ENCODE results near the gene GCNA. TPM values are rescaled to one million over a fixed set of nuclear protein-coding genes. Genes with fewer than 3 reads are reported as not detected.

Gene GCNA
- total and polyA plus RNA-seq, 9 donors: 0.46 to 2.3 (median 0.98) TPM

DNA sequence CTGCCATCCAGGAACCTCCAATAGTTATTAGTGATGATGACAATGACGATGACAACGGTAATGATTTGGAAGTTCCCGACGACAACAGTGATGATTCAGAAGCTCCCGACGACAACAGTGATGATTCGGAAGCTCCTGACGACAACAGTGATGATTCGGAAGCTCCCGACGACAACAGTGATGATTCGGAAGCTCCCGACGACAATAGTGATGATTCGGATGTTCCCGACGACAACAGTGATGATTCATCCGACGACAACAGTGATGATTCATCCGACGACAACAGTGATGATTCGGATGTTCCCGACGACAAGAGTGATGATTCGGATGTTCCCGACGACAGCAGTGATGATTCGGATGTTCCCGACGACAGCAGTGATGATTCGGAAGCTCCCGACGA, 25.4 kb downstream of the GCNA start:
- no peaks in the 10 kb centered on the region for H3K4me1 ChIP-seq (ENCODE audit: insufficient read depth)
- 91 to 93% (median 92%) methylated on average over 33 of the region's 33 CpGs for WGBS, 3 donors
- DNase-seq: no peak

GRCh38 chrX:71604141-71604540, 25.9 kb downstream of the GCNA start:
- H3K36me3 ChIP-seq: no peaks in the 10 kb centered on the region
- no peak for DNase-seq

More for the DNA sequence above, 25.4 kb downstream of the GCNA start:
- no peaks in the 10 kb centered on the region for H3K27me3 ChIP-seq
- TF ChIP-seq EP300 (IDR thresholded peaks at IDR 0.05) (no peak), POLR2A (IDR thresholded peaks at IDR 0.05) (no peak), CTCF (IDR thresholded peaks at IDR 0.05) (no peak)
- no peaks in the 10 kb centered on the region for H3K36me3 ChIP-seq
- intact Hi-C loops (cut with DNase I): no loop called here
- H3K4me3 ChIP-seq: no peak overlapping the region
- H3K27ac ChIP-seq: no peak overlapping the region
- H3K9me3 ChIP-seq: no peaks in the 10 kb centered on the region

GRCh38 chrX:71604796-71605568, 26.7 kb downstream of the GCNA start:
- TF ChIP-seq POLR2A (IDR thresholded peaks at IDR 0.05) (no peak), EP300 (IDR thresholded peaks at IDR 0.05) (no peak), CTCF (IDR thresholded peaks at IDR 0.05) (no peak)
- DNase-seq: no peak
- Histone ChIP-seq H3K4me1 (ENCODE audit: insufficient read depth) (no peaks in the 10 kb centered on the region), H3K4me3 (no peak overlapping the region), H3K27me3 (no peaks in the 10 kb centered on the region), H3K9me3 (no peaks in the 10 kb centered on the region), H3K36me3 (no peaks in the 10 kb centered on the region), H3K27ac (no peak overlapping the region)
- 74 to 80% (median 79%) methylated on average over 8 of the region's 8 CpGs for WGBS, 3 donors
- intact Hi-C loops (cut with DNase I): no loop called here

More at GRCh38 chrX:71604141-71604540, 25.9 kb downstream of the GCNA start:
- WGBS, 3 donors: 91 to 92% (median 91%) methylated on average over 10 of the region's 10 CpGs
- Histone ChIP-seq H3K9me3 (no peaks in the 10 kb centered on the region), H3K4me1 (ENCODE audit: insufficient read depth) (no peaks in the 10 kb centered on the region), H3K27ac (no peak overlapping the region), H3K4me3 (no peak overlapping the region), H3K27me3 (no peaks in the 10 kb centered on the region)
- TF ChIP-seq EP300 (IDR thresholded peaks at IDR 0.05): no peak
- TF ChIP-seq POLR2A (IDR thresholded peaks at IDR 0.05): no peak
- TF ChIP-seq CTCF (IDR thresholded peaks at IDR 0.05): no peak
- intact Hi-C loops (cut with DNase I): no loop called here

DNA sequence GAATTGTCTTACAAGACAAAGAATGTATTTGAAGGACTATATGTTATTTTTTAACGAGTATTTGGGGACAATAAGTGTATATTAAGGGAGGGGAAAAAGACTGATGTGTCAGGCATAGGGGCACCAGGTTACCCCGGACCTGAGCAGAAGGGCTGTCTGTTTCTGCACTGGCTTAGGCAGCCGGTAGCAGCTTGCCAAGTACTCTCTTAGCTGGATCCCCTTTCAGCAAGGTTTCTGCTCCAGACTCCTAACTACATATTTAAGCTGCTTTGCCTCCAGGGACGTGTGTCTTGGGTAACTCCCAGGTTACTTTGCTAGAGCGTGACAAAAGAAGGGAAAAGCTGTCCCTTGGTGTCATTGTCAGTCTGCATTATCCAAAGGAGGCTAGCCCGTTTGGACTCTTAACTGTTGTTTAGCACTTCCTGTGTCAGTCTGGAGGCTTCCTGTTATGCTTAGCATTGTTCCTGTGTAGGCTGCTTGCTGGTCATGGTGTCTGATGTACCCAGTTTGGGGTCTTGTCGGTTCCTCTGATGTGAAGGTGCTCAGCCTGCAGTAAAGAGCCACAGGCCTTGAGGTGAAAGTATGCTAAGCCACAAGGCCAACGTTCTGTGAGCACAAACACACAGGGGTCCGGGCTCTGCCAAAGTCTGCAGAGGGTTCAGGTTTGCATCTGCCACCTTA, 28.4 kb downstream of the GCNA start:
- DNase-seq: no peak
- no peaks in the 10 kb centered on the region for H3K36me3 ChIP-seq

More for the DNA sequence above, 28.4 kb downstream of the GCNA start:
- no peak for TF ChIP-seq CTCF (IDR thresholded peaks at IDR 0.05)
- TF ChIP-seq EP300 (IDR thresholded peaks at IDR 0.05): no peak
- TF ChIP-seq POLR2A (IDR thresholded peaks at IDR 0.05): no peak
- Histone ChIP-seq H3K4me1 (ENCODE audit: insufficient read depth) (no peaks in the 10 kb centered on the region), H3K27me3 (no peaks in the 10 kb centered on the region), H3K9me3 (no peaks in the 10 kb centered on the region), H3K27ac (no peak overlapping the region), H3K4me3 (no peak overlapping the region)
- intact Hi-C loops (cut with DNase I): no loop called here
- WGBS, 3 donors: 58 to 62% (median 62%) methylated on average over 9 of the region's 9 CpGs
